OCI-LY3 (cell line): Measurements from ENCODE around the gene EFCAB6.

Source experiments
- CTCF ChIP-seq: fragments of 200-600, 300-600 bp; sonication (generic); IDR thresholded peaks from 2 replicates; pipeline ENCODE4 v1.5.1; 2014; ENCODE audit warnings: antibody characterized with exemption, low read length, low read depth
- EZH2phosphoT487 ChIP-seq: fragments of 200-600 bp; shearing (Covaris generic); IDR thresholded peaks from 2 replicates; pipeline ENCODE4 v1.6.1; 2018; ENCODE audit warnings: antibody characterized with exemption, mixed run types, low read depth

- TF ChIP-seq CTCF (no peak), EZH2phosphoT487 (no peak)
Observed at GRCh38 chr22:43833286-43834240, 21.5 kb upstream of the EFCAB6 start.
